ENCODE results near the gene ZNF615. TPM values are rescaled to one million over a fixed set of nuclear protein-coding genes. Genes with fewer than 3 reads are reported as not detected.

ZNF615 gene
- total RNA-seq: 7.6 and 8.9 TPM in 2 replicates

DNA sequence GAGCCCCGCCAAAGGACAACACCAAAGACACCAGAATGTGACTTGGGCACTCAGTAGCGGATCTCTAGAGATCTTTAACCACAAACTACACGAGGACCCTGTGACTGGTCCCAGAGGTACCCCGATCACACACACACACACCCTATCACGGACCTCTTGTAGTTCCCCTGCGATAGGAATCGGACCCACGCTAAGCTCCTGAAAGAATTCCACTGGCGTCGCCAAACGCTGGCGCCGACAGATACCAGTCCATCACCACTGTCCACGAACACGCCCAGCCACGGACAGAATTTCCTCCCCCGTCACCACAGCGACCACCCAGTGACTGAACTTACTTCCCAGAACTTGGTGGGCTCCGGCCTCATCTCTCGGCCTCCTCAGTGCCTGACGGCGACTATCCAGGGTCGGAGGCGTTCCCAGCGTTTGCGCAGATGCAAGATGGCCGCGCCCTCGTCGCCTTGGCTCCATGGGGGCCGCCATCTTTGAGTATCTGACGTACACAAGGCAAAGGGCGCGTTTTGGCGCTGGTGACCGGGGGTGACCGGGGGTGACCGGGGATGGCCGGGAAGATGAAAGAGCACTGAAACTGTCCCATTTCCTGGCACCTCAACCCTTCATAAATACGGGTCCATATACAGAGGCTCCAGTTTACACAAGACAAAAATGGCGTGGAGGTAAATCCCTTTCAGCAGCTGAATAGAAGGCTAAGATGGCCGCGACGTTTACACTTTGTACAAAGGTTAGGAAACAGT, at the start of gene ZNF615:
Gene ZNF615 (minus strand): TSS at position 406 of the 752 bp plus-strand sequence. CDS start 4,500 bp downstream, outside the sequence.

DNA sequence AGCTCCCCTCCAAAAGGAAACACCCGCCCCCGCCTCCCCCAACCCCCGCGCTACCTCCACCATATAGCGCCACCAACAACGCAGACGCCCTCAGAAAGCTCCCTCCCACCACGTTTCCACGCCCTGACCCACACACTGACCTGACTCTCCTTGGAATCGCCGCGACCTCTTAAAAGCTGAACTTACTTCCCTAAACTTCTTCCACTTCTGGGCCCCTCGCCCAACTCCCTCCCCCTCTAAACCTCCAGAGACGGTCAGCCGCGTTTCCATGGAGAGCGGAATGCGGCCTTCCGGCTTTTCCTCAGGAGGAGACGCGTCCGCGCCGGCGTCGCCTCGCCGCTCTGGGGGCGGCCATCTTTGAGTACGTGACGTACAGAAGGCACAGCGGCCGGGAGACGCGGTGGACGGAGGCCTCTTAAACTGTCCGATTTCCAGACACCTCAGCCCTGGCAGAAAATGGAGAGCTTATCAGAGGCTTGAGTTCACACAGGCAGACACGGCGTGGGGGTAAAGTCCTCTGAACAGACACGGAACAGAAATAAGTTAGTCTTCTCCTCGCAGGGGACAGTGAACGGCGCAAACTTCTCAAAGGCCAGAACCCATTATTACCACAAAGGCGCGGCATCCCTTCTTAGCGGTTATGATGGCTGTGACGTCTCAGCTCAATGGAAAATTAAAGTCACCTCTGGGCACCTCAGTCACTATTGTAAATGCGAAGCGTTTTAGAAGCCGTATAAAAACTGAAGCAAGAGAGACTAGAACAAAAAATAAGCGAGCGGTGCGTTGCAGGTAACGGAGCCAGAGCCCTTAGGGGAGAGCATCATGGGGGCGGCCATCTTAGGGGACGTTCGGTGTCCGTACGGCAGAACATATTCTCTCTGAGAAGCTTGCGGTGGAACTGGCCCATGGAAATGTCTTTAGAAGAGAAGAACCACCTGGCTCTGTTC, 40.8 kb upstream of the ZNF615 start, which contains the start of gene ZNF432:
Gene ZNF432 (minus strand): TSS at position 284 of the 947 bp plus-strand sequence. CDS start 1,970 bp downstream, outside the sequence.

DNA sequence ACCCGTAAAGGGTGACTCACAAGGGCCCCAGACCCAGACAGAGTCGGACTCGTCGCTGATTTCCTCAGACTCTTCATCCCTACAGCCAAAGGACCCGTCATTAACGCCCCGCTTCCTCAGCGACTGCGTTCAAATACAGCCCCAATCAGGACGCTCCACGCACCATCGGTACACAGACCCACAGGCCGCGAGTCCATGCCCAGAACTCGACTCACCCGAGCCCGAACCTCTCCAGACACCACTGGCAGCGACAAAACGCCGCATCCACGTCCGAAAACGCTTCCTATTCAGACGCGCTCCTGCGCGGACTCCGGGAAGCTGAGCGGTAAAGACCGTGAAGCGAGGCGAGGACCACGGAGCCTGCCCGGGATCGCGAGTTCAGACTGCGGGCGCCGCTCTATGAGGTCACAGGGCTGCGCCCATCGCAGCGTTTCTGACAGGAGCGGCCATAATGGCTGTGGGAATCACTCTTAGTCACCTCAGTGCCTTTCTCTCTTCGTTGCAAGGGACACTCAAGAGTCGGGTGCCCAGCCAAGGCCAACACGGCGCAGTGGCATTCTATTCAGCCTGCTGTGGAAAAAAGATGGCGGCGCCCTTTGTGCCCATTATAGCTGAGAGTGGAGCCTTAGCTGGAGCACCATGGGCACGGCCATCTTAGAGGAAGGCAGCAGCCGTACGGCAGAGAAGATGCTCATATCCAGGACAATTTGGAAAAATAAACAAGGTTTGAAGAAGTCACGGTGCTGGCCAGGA, 20.2 kb upstream of the ZNF615 start, which contains the start of gene ZNF614:
Gene ZNF614 (minus strand): TSS at position 353 of the 753 bp plus-strand sequence. CDS start 2,634 bp downstream, outside the sequence.

DNA sequence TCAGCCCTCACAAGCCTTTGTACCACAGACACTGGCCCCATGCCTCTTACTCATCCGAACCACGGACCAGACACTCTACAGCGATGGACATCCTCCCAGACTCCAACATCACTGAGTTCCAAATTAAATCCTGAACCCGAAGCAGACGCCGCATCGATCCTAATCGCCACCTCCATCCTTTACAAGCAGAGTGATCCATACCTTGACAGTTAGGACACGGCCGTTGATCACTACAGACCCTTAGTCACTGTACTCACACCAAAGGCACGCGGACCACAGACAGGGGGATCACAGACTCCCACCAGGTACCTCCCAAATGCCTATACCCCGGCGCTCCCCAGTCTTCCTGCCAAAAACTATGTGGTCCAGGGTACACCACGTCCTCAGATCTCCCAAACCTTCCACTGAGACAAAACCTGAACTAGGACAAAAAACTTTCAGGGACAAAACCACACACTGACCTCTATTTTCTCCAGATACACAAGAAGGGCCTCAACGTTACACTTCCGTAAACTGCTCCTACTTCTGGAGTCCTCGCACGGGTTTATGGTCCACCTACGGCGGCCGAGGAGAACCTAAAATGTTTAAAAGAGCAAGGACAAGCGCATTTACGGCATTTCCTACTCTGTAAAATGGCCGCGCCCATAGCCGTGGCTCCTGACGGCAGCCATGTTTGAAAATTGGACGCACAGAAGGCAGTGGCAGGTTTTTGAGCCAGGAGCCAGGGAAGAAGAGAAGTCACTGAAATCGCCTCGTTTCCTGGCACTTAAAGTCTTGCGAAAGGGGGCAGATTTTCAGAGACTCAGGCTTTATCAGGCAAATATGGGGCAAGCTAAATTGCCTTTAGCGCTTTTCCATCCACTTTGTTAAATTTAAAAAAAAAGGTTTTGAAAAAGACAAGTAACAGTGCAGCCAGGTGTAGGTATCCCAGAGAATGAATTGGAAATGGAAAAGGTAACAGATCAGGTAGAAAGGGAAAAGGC, 21.4 kb downstream of the ZNF615 start, which contains the start of gene ZNF350:
Gene ZNF350 (minus strand): TSS at position 532 of the 983 bp plus-strand sequence. CDS start 12,480 bp downstream, outside the sequence.

Other genes with a start within 250 kb of the ZNF615 start
- gene FPR2, start 247.0 kb downstream of the ZNF615 start, total RNA-seq: not detected in 2 replicates
- not detected in 2 replicates for gene FPR3, start 213.1 kb downstream of the ZNF615 start, total RNA-seq
- gene ZNF577, start 120.3 kb downstream of the ZNF615 start, total RNA-seq: 4.8 and 7.4 TPM in 2 replicates
- 9.0 and 10.4 TPM in 2 replicates for gene ZNF649, start 103.2 kb downstream of the ZNF615 start, total RNA-seq
- 4.9 and 5.5 TPM in 2 replicates for gene ZNF613, start 80.7 kb downstream of the ZNF615 start, total RNA-seq
- 6.3 and 8.5 TPM in 2 replicates for gene ZNF350, start 21.4 kb downstream of the ZNF615 start, total RNA-seq
- gene ZNF614, start 20.2 kb upstream of the ZNF615 start, total RNA-seq: 14.4 and 14.6 TPM in 2 replicates
- 8.5 and 9.8 TPM in 2 replicates for gene ZNF432, start 40.6 kb upstream of the ZNF615 start, total RNA-seq
- gene ZNF841, start 87.6 kb upstream of the ZNF615 start, total RNA-seq: 20.4 and 27.9 TPM in 2 replicates
- gene ZNF616, start 131.7 kb upstream of the ZNF615 start, total RNA-seq: 9.3 and 10.2 TPM in 2 replicates
- 4.7 and 6.9 TPM in 2 replicates for gene ZNF836, start 163.4 kb upstream of the ZNF615 start, total RNA-seq
- gene PPP2R1A, start 181.8 kb upstream of the ZNF615 start, total RNA-seq: 157 and 197 TPM in 2 replicates